Measurements from ENCODE around the gene MGA. TPM values are rescaled to one million over a fixed set of nuclear protein-coding genes. Genes with fewer than 3 reads are reported as not detected.

MGA gene
- total RNA-seq, 1 donor from 2014 or later, result 29.6 TPM

- Histone ChIP-seq H3K4me1 (peaks cover 30% of the 10 kb centered on the region), H3K4me3 (no peak overlapping the region), H3K27me3 (ENCODE audit: low read depth) (no peaks in the 10 kb centered on the region), H3K36me3 (peaks cover 3% of the 10 kb centered on the region), H3K27ac (replicated peaks) (no peak overlapping the region), H3K9me3 (replicated peaks) (peaks cover 8% of the 10 kb centered on the region)
- DNase-seq, result no peak
- no peak for TF ChIP-seq CTCF (IDR thresholded peaks at IDR 0.05; ENCODE audit: borderline replicate concordance)
- intact Hi-C loops (cut with micrococcal nuclease), result no loop called here
Observed at GRCh38 chr15:41683955-41684354, 23.8 kb downstream of the MGA start.

- Histone ChIP-seq H3K4me3 (no peak overlapping the region), H3K9me3 (replicated peaks) (no peaks in the 10 kb centered on the region), H3K27me3 (ENCODE audit: low read depth) (no peaks in the 10 kb centered on the region), H3K4me1 (peaks cover 47% of the 10 kb centered on the region), H3K36me3 (no peaks in the 10 kb centered on the region), H3K27ac (replicated peaks) (no peak overlapping the region)
- no peak for DNase-seq
- intact Hi-C loops (cut with micrococcal nuclease), result no loop called here
- no peak for TF ChIP-seq CTCF (IDR thresholded peaks at IDR 0.05; ENCODE audit: borderline replicate concordance)
Observed at GRCh38 chr15:41688671-41689070, 28.5 kb downstream of the MGA start.

- intact Hi-C loops (cut with micrococcal nuclease), result no loop called here
- no peak for TF ChIP-seq CTCF (IDR thresholded peaks at IDR 0.05; ENCODE audit: borderline replicate concordance)
- no peaks in the 10 kb centered on the region for H3K36me3 ChIP-seq
- H3K27ac ChIP-seq (replicated peaks), result no peak overlapping the region
- no peaks in the 10 kb centered on the region for H3K9me3 ChIP-seq (replicated peaks)
- H3K27me3 ChIP-seq (ENCODE audit: low read depth), result no peaks in the 10 kb centered on the region
- H3K4me1 ChIP-seq, result peaks cover 42% of the 10 kb centered on the region
- DNase-seq, result no peak
- H3K4me3 ChIP-seq, result no peak overlapping the region
Observed at GRCh38 chr15:41689083-41689482, 28.9 kb downstream of the MGA start.

- H3K4me1 ChIP-seq, result peaks cover 35% of the 10 kb centered on the region
- H3K36me3 ChIP-seq, result no peaks in the 10 kb centered on the region
- no peaks in the 10 kb centered on the region for H3K27me3 ChIP-seq (ENCODE audit: low read depth)
- intact Hi-C loops (cut with micrococcal nuclease), result no loop called here
- H3K4me3 ChIP-seq, result no peak overlapping the region
- H3K9me3 ChIP-seq (replicated peaks), result no peaks in the 10 kb centered on the region
- H3K27ac ChIP-seq (replicated peaks), result no peak overlapping the region
- DNase-seq, result no peak
- TF ChIP-seq CTCF (IDR thresholded peaks at IDR 0.05; ENCODE audit: borderline replicate concordance), result no peak
Observed at GRCh38 chr15:41689834-41690233, 29.6 kb downstream of the MGA start.

GRCh38 chr15:41690636-41691035, 30.4 kb downstream of the MGA start:
- H3K27me3 ChIP-seq (ENCODE audit: low read depth), result no peaks in the 10 kb centered on the region
- no peak for TF ChIP-seq CTCF (IDR thresholded peaks at IDR 0.05; ENCODE audit: borderline replicate concordance)
- no peaks in the 10 kb centered on the region for H3K9me3 ChIP-seq (replicated peaks)
- DNase-seq, result no peak
- intact Hi-C loops (cut with micrococcal nuclease), result no loop called here
- H3K4me1 ChIP-seq, result peaks cover 39% of the 10 kb centered on the region
- H3K4me3 ChIP-seq, result no peak overlapping the region
- H3K36me3 ChIP-seq, result no peaks in the 10 kb centered on the region
- no peak overlapping the region for H3K27ac ChIP-seq (replicated peaks)

- intact Hi-C loops (cut with micrococcal nuclease), result no loop called here
Observed at GRCh38 chr15:41691471-41691870, 31.3 kb downstream of the MGA start.

More at GRCh38 chr15:41691471-41691870, 31.3 kb downstream of the MGA start:
- Histone ChIP-seq H3K4me3 (no peak overlapping the region), H3K27ac (replicated peaks) (peak overlapping the region; percentile 17), H3K36me3 (peaks cover 4% of the 10 kb centered on the region), H3K4me1 (peaks cover 47% of the 10 kb centered on the region), H3K27me3 (ENCODE audit: low read depth) (no peaks in the 10 kb centered on the region), H3K9me3 (replicated peaks) (no peaks in the 10 kb centered on the region)
- no peak for TF ChIP-seq CTCF (IDR thresholded peaks at IDR 0.05; ENCODE audit: borderline replicate concordance)
- no peak for DNase-seq
